Stimulated activated CD8-positive, alpha-beta memory T cell treated with anti-CD3 and anti-CD28 coated beads, Interleukin-7, amount 100 ng/mL, for 4 hours (primary cell): ENCODE results near the gene HIGD1A.

Experiments
- DNase-seq, 2 donors: peaks; one replicate each; pipeline ENCODE4 v3.0.0-alpha.2; 2020; ENCODE audit warnings: low read depth in 2 of 2

Gene HIGD1A

GRCh38 chr3:42800251-42800650 lies 4.0 kb downstream of the HIGD1A start:
- no peak for DNase-seq

GRCh38 chr3:42799376-42799775 lies 4.9 kb downstream of the HIGD1A start:
- DNase-seq = no peak

- no peak for DNase-seq
These were observed 7.9 kb downstream of the HIGD1A start for GRCh38 chr3:42796332-42796885.

GRCh38 chr3:42795621-42796181 lies 8.6 kb downstream of the HIGD1A start:
- no peak for DNase-seq

GRCh38 chr3:42790714-42791229 lies 13.5 kb downstream of the HIGD1A start:
- DNase-seq = no peak

GRCh38 chr3:42786631-42787030 lies 17.7 kb downstream of the HIGD1A start:
- no peak for DNase-seq

- no peak for DNase-seq
These were observed 18.1 kb downstream of the HIGD1A start for GRCh38 chr3:42786212-42786611.

- DNase-seq = no peak
These were observed 23.2 kb downstream of the HIGD1A start for GRCh38 chr3:42780892-42781700.

GRCh38 chr3:42780398-42780797 lies 23.9 kb downstream of the HIGD1A start:
- no peak for DNase-seq

- no peak for DNase-seq
These were observed 25.6 kb downstream of the HIGD1A start for GRCh38 chr3:42778644-42779043.

GRCh38 chr3:42773409-42773751 lies 30.9 kb downstream of the HIGD1A start:
- DNase-seq = no peak

- peak; percentile 83 to 86 for DNase-seq
These were observed 31.5 kb downstream of the HIGD1A start, which contains the start of gene CCDC13 for GRCh38 chr3:42772670-42773408. Gene CCDC13, minus strand, starts transcription at chr3:42773253. Its CDS starts 14,908 bp downstream, at chr3:42758345.

- no peak for DNase-seq
These were observed 33.0 kb downstream of the HIGD1A start for GRCh38 chr3:42771271-42771670.

- no peak for DNase-seq
These were observed 34.7 kb downstream of the HIGD1A start for GRCh38 chr3:42769477-42770131.

GRCh38 chr3:42764561-42765295 lies 39.6 kb downstream of the HIGD1A start:
- no peak for DNase-seq

GRCh38 chr3:42764115-42764514 lies 40.2 kb downstream of the HIGD1A start:
- DNase-seq = no peak

GRCh38 chr3:42763021-42763420 lies 41.3 kb downstream of the HIGD1A start:
- DNase-seq = no peak

GRCh38 chr3:42762046-42762724 lies 42.1 kb downstream of the HIGD1A start:
- DNase-seq = no peak

GRCh38 chr3:42758126-42758525 lies 46.2 kb downstream of the HIGD1A start:
- no peak for DNase-seq

- DNase-seq = no peak
These were observed 47.5 kb downstream of the HIGD1A start for GRCh38 chr3:42756681-42757213.
